H1 (cell line): ENCODE results near the gene RAPGEF1. TPM values are rescaled to one million over a fixed set of nuclear protein-coding genes. Genes with fewer than 3 reads are reported as not detected.

ENCODE experiments used
- CTCF ChIA-PET: fragments of 300-600 bp; sonication (Branson Sonifier 250); formaldehyde crosslinking; loops from one replicate; lab custom pipeline; 2021; ENCODE audit not compliant: partially characterized antibody; lab: Charles Lee
- POLR2A ChIA-PET: fragments of 300-600 bp; sonication (Branson Sonifier 250); formaldehyde crosslinking; loops from one replicate; lab custom pipeline; 2021; ENCODE audit warnings: inconsistent platforms; ENCODE audit not compliant: partially characterized antibody; lab: Charles Lee
- DNase-seq, 2 experiments: peaks; one replicate each; pipeline versions ENCODE4 v3.0.0 to v3.0.0-alpha.2; 2010 to 2022; ENCODE audit warnings: low spot score in 2 of 2, low read depth in 1 of 2, mixed read lengths in 1 of 2
- FAIRE-seq: peaks from 2 replicates; lab custom pipeline; 2011; peaks lifted over from hg19 to GRCh38; lab: Jason Lieb, UNC
- H2AFZ ChIP-seq: 2 replicates; pipeline ENCODE4 v1.8.1; 2012; ENCODE audit warnings: low read length, inconsistent platforms
- H2AK5ac ChIP-seq: 2 replicates; pipeline ENCODE4 v1.6.1; 2013; ENCODE audit warnings: low read depth, low read length
- H2BK120ac ChIP-seq: replicated peaks from 2 replicates; pipeline ENCODE3; 2013; ENCODE audit warnings: low read depth, low read length, inconsistent platforms
- H2BK12ac ChIP-seq: 2 replicates; pipeline ENCODE4 v1.6.1; 2013; ENCODE audit warnings: low read depth, low read length
- H2BK15ac ChIP-seq: 2 replicates; pipeline ENCODE4 v1.6.1; 2013; ENCODE audit warnings: low read length
- H2BK20ac ChIP-seq: 2 replicates; pipeline ENCODE4 v1.6.1; 2013; ENCODE audit warnings: low read length
- H2BK5ac ChIP-seq: 2 replicates; pipeline ENCODE4 v1.6.1; 2013; ENCODE audit warnings: low read depth, low read length
- H3K14ac ChIP-seq: 2 replicates; pipeline ENCODE4 v1.6.1; 2013; ENCODE audit warnings: inconsistent platforms; ENCODE audit not compliant: insufficient read length
- H3K18ac ChIP-seq: 2 replicates; pipeline ENCODE4 v1.6.1; 2013; ENCODE audit warnings: low read length; ENCODE audit errors: extremely low read depth
- H3K23ac ChIP-seq: 2 replicates; pipeline ENCODE4 v1.6.1; 2013; ENCODE audit warnings: inconsistent platforms; ENCODE audit not compliant: insufficient read length
- H3K23me2 ChIP-seq: 2 replicates; pipeline ENCODE4 v1.6.1; 2013; ENCODE audit warnings: low read depth, low read length
- H3K27ac ChIP-seq: 2 replicates; pipeline ENCODE4 v1.6.1; 2011; ENCODE audit warnings: low read depth, low read length, inconsistent platforms
- H3K27me3 ChIP-seq, 4 experiments: replicated peaks in 1 of 4; 1 replicate in 1 of 4; 2 replicates in 3 of 4; pipeline versions ENCODE4 v1.6.1 to v1.8.1; 2011 to 2013; ENCODE audit warnings: low read length in 3 of 4, mild to moderate bottlenecking in 3 of 4, inconsistent platforms in 2 of 4, mixed read lengths in 2 of 4, moderate library complexity in 1 of 4; ENCODE audit not compliant: control insufficient read depth in 3 of 4, insufficient read depth in 3 of 4; ENCODE audit errors: extremely low read depth in 1 of 4
- H3K36me3 ChIP-seq, 4 experiments: 2 replicates each; pipeline versions ENCODE4 v1.6.1 to v1.8.1; 2011 to 2013; ENCODE audit warnings: mild to moderate bottlenecking in 4 of 4, low read length in 3 of 4, moderate library complexity in 2 of 4, control low read depth in 1 of 4, inconsistent platforms in 1 of 4; ENCODE audit not compliant: insufficient read depth in 4 of 4, control insufficient read depth in 2 of 4
- H3K4ac ChIP-seq: replicated peaks from 2 replicates; pipeline ENCODE3; 2013; ENCODE audit warnings: low read length, low read depth, mixed read lengths, inconsistent platforms; ENCODE audit not compliant: insufficient read length
- H3K4me1 ChIP-seq, 4 experiments: replicated peaks in 1 of 4; 1 replicate in 1 of 4; 2 replicates in 3 of 4; pipeline versions ENCODE4 v1.6.1 to v1.8.1; 2011 to 2013; ENCODE audit warnings: low read length in 3 of 4, inconsistent platforms in 2 of 4, mixed read lengths in 1 of 4; ENCODE audit not compliant: insufficient read depth in 4 of 4, control insufficient read depth in 3 of 4
- H3K4me2 ChIP-seq, 2 experiments: 2 replicates each; pipeline versions ENCODE4 v1.6.1 to v1.8.1; 2011 to 2013; ENCODE audit warnings: low read depth in 2 of 2, low read length in 2 of 2, control low read depth in 1 of 2, inconsistent platforms in 1 of 2, mild to moderate bottlenecking in 1 of 2; ENCODE audit not compliant: insufficient read depth in 1 of 2
- H3K4me3 ChIP-seq, 4 experiments: fragments of 200-600, 300-600 bp in 1 of 4; sonication (generic), shearing (Covaris generic), sonication (Bioruptor Twin) in 1 of 4; 2 replicates each; pipeline versions ENCODE4 v1.5.1 to v1.8.1; 2011 to 2016; ENCODE audit warnings: low read length in 4 of 4, low read depth in 3 of 4, control low read depth in 2 of 4, inconsistent platforms in 2 of 4, mild to moderate bottlenecking in 2 of 4, mixed read lengths in 1 of 4, moderate library complexity in 1 of 4; ENCODE audit not compliant: insufficient read depth in 2 of 4; ENCODE audit errors: extremely low read depth in 1 of 4
- H3K56ac ChIP-seq: replicated peaks from 2 replicates; pipeline ENCODE3; 2013; ENCODE audit warnings: low read depth, mild to moderate bottlenecking, mixed read lengths, low read length, inconsistent platforms; ENCODE audit not compliant: insufficient read length
- H3K79me1 ChIP-seq: 2 replicates; pipeline ENCODE4 v1.6.1; 2013; ENCODE audit warnings: low read depth, low read length, control low read depth
- H3K79me2 ChIP-seq, 2 experiments: 2 replicates each; pipeline versions ENCODE4 v1.6.1 to v1.8.1; 2012 to 2013; ENCODE audit warnings: low read length in 2 of 2, mild to moderate bottlenecking in 2 of 2, inconsistent platforms in 1 of 2; ENCODE audit not compliant: insufficient read depth in 2 of 2, control insufficient read depth in 1 of 2
- H3K9ac ChIP-seq, 4 experiments: replicated peaks in 1 of 4; 1 replicate in 1 of 4; 2 replicates in 3 of 4; pipeline versions ENCODE4 v1.6.1 to v1.8.1; 2011 to 2013; ENCODE audit warnings: low read depth in 3 of 4, low read length in 3 of 4, control low read depth in 2 of 4, mild to moderate bottlenecking in 2 of 4, moderate library complexity in 2 of 4, inconsistent platforms in 1 of 4; ENCODE audit errors: extremely low read depth in 1 of 4
- H3K9me3 ChIP-seq, 2 experiments: 2 replicates each; pipeline versions ENCODE4 v1.6.1 to v1.8.1; 2012 to 2013; ENCODE audit warnings: mild to moderate bottlenecking in 2 of 2, moderate library complexity in 2 of 2, control low read depth in 1 of 2, inconsistent platforms in 1 of 2, low read depth in 1 of 2, low read length in 1 of 2, mixed read lengths in 1 of 2; ENCODE audit not compliant: insufficient read depth in 2 of 2
- H4K20me1 ChIP-seq, 2 experiments: replicated peaks in 1 of 2; 2 replicates each; pipeline versions ENCODE3 to v1.8.1; 2011 to 2013; ENCODE audit warnings: inconsistent platforms in 2 of 2, low read length in 2 of 2, mild to moderate bottlenecking in 1 of 2; ENCODE audit not compliant: insufficient read depth in 2 of 2, control insufficient read depth in 1 of 2
- H4K5ac ChIP-seq: 2 replicates; pipeline ENCODE4 v1.6.1; 2013; ENCODE audit warnings: low read length, low read depth, mixed read lengths, inconsistent platforms; ENCODE audit not compliant: insufficient read length
- H4K8ac ChIP-seq: 2 replicates; pipeline ENCODE4 v1.8.0; 2013; ENCODE audit warnings: mild to moderate bottlenecking, moderate library complexity, low read length, inconsistent platforms; ENCODE audit not compliant: insufficient read depth; ENCODE audit errors: extremely low read depth
- H4K91ac ChIP-seq: replicated peaks from 2 replicates; pipeline ENCODE3; 2013; ENCODE audit warnings: low read length, mixed read lengths, inconsistent platforms; ENCODE audit not compliant: insufficient read length
- HDAC6 ChIP-seq: IDR thresholded peaks from one replicate; pipeline ENCODE4 v1.7.1; 2012; ENCODE audit warnings: low read depth, mild to moderate bottlenecking, inconsistent platforms, low read length, moderate library complexity
- JUN ChIP-seq: IDR thresholded peaks from 2 replicates; pipeline ENCODE4 v1.6.1; 2011; ENCODE audit warnings: low read depth, mild to moderate bottlenecking, improper control_type of control experiment, low read length
- JUND ChIP-seq: IDR thresholded peaks from 2 replicates; pipeline ENCODE4 v1.6.1; 2011; ENCODE audit warnings: mild to moderate bottlenecking, improper control_type of control experiment, low read length
- POU5F1 ChIP-seq: IDR thresholded peaks from 2 replicates; pipeline ENCODE4 v1.6.1; 2011; ENCODE audit warnings: low read depth, mild to moderate bottlenecking, low read length, moderate library complexity
- TEAD4 ChIP-seq: IDR thresholded peaks from 2 replicates; pipeline ENCODE4 v1.6.1; 2012; ENCODE audit warnings: low read depth, low read length, inconsistent platforms, mixed read lengths
- ZNF274 ChIP-seq: IDR thresholded peaks from 2 replicates; pipeline ENCODE4 v1.7.0; 2012; ENCODE audit warnings: low read length, borderline replicate concordance; ENCODE audit errors: extremely low read depth
- WGBS, 2 experiments: shearing (Covaris generic) in 1 of 2; methylation state at CpG; one replicate each; pipeline versions ENCODE4 v1.1.6 to v1.1.7; 2013 to 2015; ENCODE audit warnings: low lambda C conversion rate in 2 of 2, mixed read lengths in 2 of 2, inconsistent platforms in 1 of 2, low coverage in 1 of 2, missing lambda C conversion rate in 1 of 2; ENCODE audit not compliant: insufficient replicate concordance in 2 of 2, insufficient coverage in 1 of 2, insufficient read length in 1 of 2; ENCODE audit errors: extremely low coverage in 1 of 2, missing lambda C conversion rate in 1 of 2; 5-methylcytosine and 5-hydroxymethylcytosine counted together
- polyA plus RNA-seq, 7 experiments: library from polyadenylated mRNA; depleted of rRNA in 3 of 7; stranded (reverse) in 5 of 7; unstranded in 2 of 7; fragments of >200 nt in 5 of 7; fragments of 200-250 nt in 2 of 7; gene quantifications; 1 replicate in 5 of 7; 2 replicates in 1 of 7; 4 replicates in 1 of 7; pipeline versions ENCODE4 v1.2.1 to v1.2.3, GENCODE V29; 2011 to 2013; ENCODE audit warnings: missing spikeins in 2 of 7, mixed read lengths in 2 of 7
- total RNA-seq: library from RNA; stranded (reverse); fragmentation: NEBNext Ultra II Directional; extraction: Animal tissue kit (Norgen Biotek cat#: 25700); gene quantifications from 2 replicates; pipeline ENCODE4 v1.2.1, GENCODE V29; 2021

The RAPGEF1 gene
- total and polyA plus RNA-seq, 2 of the 8 experiments (the other 6 are each of a cell fraction or from before 2014, with no cell fraction given) = 29.7 to 78.9 TPM

- peaks cover 0 to 3% of the 10 kb centered on the region in 2 experiments for H4K20me1 ChIP-seq
- H2AFZ ChIP-seq = no peak overlapping the region
- H3K9ac ChIP-seq = no peak overlapping the region
- TF ChIP-seq TEAD4 (no peak), POU5F1 (no peak), HDAC6 (no peak), JUND (no peak), ZNF274 (no peak), JUN (no peak)
- no peak overlapping the region for H2BK15ac ChIP-seq
- H3K18ac ChIP-seq = no peak overlapping the region
- no peak overlapping the region for H3K4ac ChIP-seq
- DNase-seq (no peak), FAIRE-seq (no peak)
- H2BK5ac ChIP-seq = no peak overlapping the region
- H3K27ac ChIP-seq = no peak overlapping the region
- no peaks in the 10 kb centered on the region for H3K9me3 ChIP-seq
- no peak overlapping the region for H2BK120ac ChIP-seq
- no peaks in the 10 kb centered on the region for H3K79me2 ChIP-seq
- no peak overlapping the region for H2BK12ac ChIP-seq
- H4K8ac ChIP-seq = 0 out of 2 replicates have a peak overlapping the region, but pooled peaks have one; percentile 46
- no peak overlapping the region for H3K4me3 ChIP-seq
- H4K5ac ChIP-seq = no peak overlapping the region
- CTCF ChIA-PET = no interaction called here
- H3K36me3 ChIP-seq = peaks cover 2 to 10% (median 4%) of the 10 kb centered on the region in 4 experiments; a peak in 6 of 8 replicates
- H3K14ac ChIP-seq = no peak overlapping the region
- no peak overlapping the region for H4K91ac ChIP-seq
- no peak overlapping the region for H3K23ac ChIP-seq
- H2AK5ac ChIP-seq = no peak overlapping the region
- 97% methylated on average over 5 of the region's 5 CpGs; no CpG with 5 or more reads in 1 of the 2 experiments for WGBS, 2 experiments
- H3K79me1 ChIP-seq = no peaks in the 10 kb centered on the region
- no peak overlapping the region for H3K56ac ChIP-seq
- H3K4me2 ChIP-seq = no peak overlapping the region
- H3K23me2 ChIP-seq = no peaks in the 10 kb centered on the region
- H3K4me1 ChIP-seq = no peaks in the 10 kb centered on the region
- H3K27me3 ChIP-seq = no peaks in the 10 kb centered on the region
- POLR2A ChIA-PET = no interaction called here
- H2BK20ac ChIP-seq = no peak overlapping the region
Measured at GRCh38 chr9:131583337-131583645, 156.6 kb downstream of the RAPGEF1 start.
